Measurements from ENCODE around the gene SFXN1. TPM values are rescaled to one million over a fixed set of nuclear protein-coding genes. Genes with fewer than 3 reads are reported as not detected.

Gene SFXN1
- total and polyA plus RNA-seq, 2 donors (not counting 3 experiments of a cell fraction or from before 2014, with no cell fraction given), result 61.7 to 69.3 TPM

DNA sequence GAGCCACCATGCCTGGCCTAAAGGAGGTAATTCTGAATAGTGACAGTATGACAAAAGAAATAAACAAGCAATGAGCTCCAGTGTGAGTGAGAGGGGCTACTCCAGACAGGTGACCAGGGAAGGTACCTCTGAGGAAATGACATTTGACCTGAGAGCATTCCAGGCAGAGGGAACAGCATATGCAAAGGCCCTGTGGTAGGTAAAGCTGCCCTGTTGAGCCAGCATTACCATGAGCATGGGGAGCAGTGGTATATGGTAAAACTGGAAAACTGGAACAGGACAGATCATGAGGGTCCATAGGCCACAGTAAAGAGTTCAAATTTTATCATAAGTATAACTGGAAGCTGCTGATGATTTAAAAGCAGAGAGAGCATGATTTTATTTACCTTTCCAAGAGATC, 6.0 kb upstream of the SFXN1 start:
- H3K9ac ChIP-seq (replicated peaks; ENCODE audit: extremely low read depth, insufficient read depth, low read length), result no peak overlapping the region
- dilution Hi-C loops (cut with MboI; ENCODE audit: extremely low pct_ligation_motif_present, low sequenced_read_pairs) (no loop called here), intact Hi-C loops (cut with micrococcal nuclease) (no loop called here)
- H3K9me1 ChIP-seq (replicated peaks; ENCODE audit: control insufficient read depth, extremely low read depth, insufficient read depth, low read length), result no peaks in the 10 kb centered on the region
- DNase-seq (ENCODE audit: low read depth, low spot score) (no peak), FAIRE-seq (no peak)
- TF ChIP-seq MYC (IDR thresholded peaks at IDR 0.05; ENCODE audit: low read depth, low read length) (no peak), POLR2A (IDR thresholded peaks at IDR 0.05; ENCODE audit: low read depth, low read length) (no peak), EZH2 (IDR thresholded peaks at IDR 0.05; ENCODE audit: borderline replicate concordance, low read depth, low read length, severe bottlenecking) (no peak), GATA2 (IDR thresholded peaks at IDR 0.05; ENCODE audit: insufficient read depth, insufficient read length, low read depth, low read length) (no peak), CTCF (IDR thresholded peaks at IDR 0.05; ENCODE audit: extremely low read depth in 1 of 2, insufficient read depth in 1 of 2, low read depth in 1 of 2, low read length in 2 of 2) (no peak), FOS (IDR thresholded peaks at IDR 0.05; ENCODE audit: borderline replicate concordance, insufficient read depth, low read length) (no peak), JUN (IDR thresholded peaks at IDR 0.05; ENCODE audit: borderline replicate concordance, insufficient read depth, insufficient read length, low read depth) (no peak), POLR2AphosphoS5 (IDR thresholded peaks at IDR 0.05; ENCODE audit: insufficient read depth, low read depth, low read length) (no peak)
- TF ChIP-seq, protein P1, sequence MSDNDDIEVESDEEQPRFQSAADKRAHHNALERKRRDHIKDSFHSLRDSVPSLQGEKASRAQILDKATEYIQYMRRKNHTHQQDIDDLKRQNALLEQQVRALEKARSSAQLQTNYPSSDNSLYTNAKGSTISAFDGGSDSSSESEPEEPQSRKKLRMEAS (IDR thresholded peaks at IDR 0.05; ENCODE audit: insufficient read depth, insufficient read length), result no peak
- ChIA-PET CTCF (no interaction called here), POLR2A (no interaction called here)
- H3K27ac ChIP-seq (ENCODE audit: insufficient read depth, low read depth, low read length), result no peak overlapping the region
- H4K20me1 ChIP-seq (replicated peaks; ENCODE audit: control insufficient read depth, extremely low read depth, insufficient read depth, low read length), result no peaks in the 10 kb centered on the region
- no peaks in the 10 kb centered on the region for H3K4me1 ChIP-seq (ENCODE audit: control insufficient read depth, extremely low read depth, insufficient read depth, low read length)
- BruUV-seq (replicated peaks), result no TSS peak
- peaks cover 0 to 3% of the 10 kb centered on the region in 2 experiments for H3K27me3 ChIP-seq (ENCODE audit: control insufficient read depth in 2 of 2, insufficient read depth in 2 of 2, low read length in 2 of 2)
- no peaks in the 10 kb centered on the region for H3K9me3 ChIP-seq (replicated peaks; ENCODE audit: control insufficient read depth, insufficient read depth, low read length)
- no peak overlapping the region for H3K4me3 ChIP-seq (replicated peaks in 1 of 3; ENCODE audit: insufficient read depth in 1 of 3, low read depth in 1 of 3, low read length in 3 of 3)
- no peaks in the 10 kb centered on the region for H3K79me2 ChIP-seq (ENCODE audit: control insufficient read depth, insufficient read depth, low read length)
- H3K4me2 ChIP-seq (ENCODE audit: insufficient read depth, low read length), result no peak overlapping the region
- H2AFZ ChIP-seq (ENCODE audit: low read depth, low read length), result no peak overlapping the region
- no peaks in the 10 kb centered on the region for H3K36me3 ChIP-seq (ENCODE audit: control insufficient read depth in 2 of 2, extremely low read depth in 1 of 2, insufficient read depth in 2 of 2, low read length in 2 of 2)
